ENCODE measurements around the gene UBN2.

- TF ChIP-seq SP1 (IDR thresholded peaks at IDR 0.05; ENCODE audit: low read depth, low read length), result no peak
- no peak for TF ChIP-seq ATF3 (IDR thresholded peaks at IDR 0.05; ENCODE audit: borderline replicate concordance, extremely low read depth, low read depth, low read length)
- no peak for TF ChIP-seq MYC (IDR thresholded peaks at IDR 0.05; ENCODE audit: insufficient read depth, insufficient read length, insufficient replicate concordance, low read length, severe bottlenecking)
- no peak for TF ChIP-seq USF2 (IDR thresholded peaks at IDR 0.05; ENCODE audit: borderline replicate concordance, low read depth, low read length)
- TF ChIP-seq KDM1A (IDR thresholded peaks at IDR 0.05; ENCODE audit: borderline replicate concordance), result no peak
- TF ChIP-seq CEBPZ (IDR thresholded peaks at IDR 0.05; ENCODE audit: low read depth, low read length), result no peak
- TF ChIP-seq CTCF (IDR thresholded peaks at IDR 0.05 in 2 of 3, conservative IDR thresholded peaks at IDR 0.05 in 1 of 3; ENCODE audit: control insufficient read depth in 2 of 3, extremely low read depth in 1 of 3, insufficient read depth in 1 of 3, low read depth in 3 of 3, low read length in 3 of 3), result no peak
- TF ChIP-seq POLR2AphosphoS2 (IDR thresholded peaks at IDR 0.05; ENCODE audit: low read depth, low read length), result no peak
- no peak for TF ChIP-seq ZNF592 (IDR thresholded peaks at IDR 0.05)
- no peak for TF ChIP-seq SUZ12 (IDR thresholded peaks at IDR 0.05; ENCODE audit: unreplicated experiment)
Observed at GRCh38 chr7:139330333-139331030, 99.4 kb downstream of the UBN2 start.
